HG03066 (cell line): ENCODE measurements around the gene RALGAPA1.
"Not testable (repeated sequence)": the region's sequence is repeated elsewhere in the genome, so short reads cannot be mapped to it uniquely, and the experiment has no call there.

Experiments used
- ATAC-seq: cut with Tn5 transposase; IDR thresholded peaks from one replicate; pipeline ENCODE4 v1.9.1; 2021; ENCODE audit warnings: low read depth; ENCODE audit not compliant: unreplicated experiment

The RALGAPA1 gene

GRCh38 chr14:35808638-35809563 is at the start of gene RALGAPA1:
RALGAPA1 (minus strand) TSS chr14:35809295; CDS start chr14:35808835, 460 bp downstream.
- ATAC-seq, result peak; percentile 97

- ATAC-seq, result no peak
These were observed 49.6 kb upstream of the RALGAPA1 start for GRCh38 chr14:35858521-35859209.

GRCh38 chr14:35855876-35856481 is 46.9 kb upstream of the RALGAPA1 start:
- ATAC-seq, result peak; percentile 97

GRCh38 chr14:35854696-35855270 is 45.7 kb upstream of the RALGAPA1 start:
- ATAC-seq, result no peak

GRCh38 chr14:35853225-35853624 is 44.1 kb upstream of the RALGAPA1 start:
- ATAC-seq, result no peak

- no peak for ATAC-seq
These were observed 42.7 kb upstream of the RALGAPA1 start for GRCh38 chr14:35851823-35852222.

- no peak for ATAC-seq
These were observed 40.0 kb upstream of the RALGAPA1 start for GRCh38 chr14:35849122-35849521.

GRCh38 chr14:35847636-35848035 is 38.5 kb upstream of the RALGAPA1 start:
- no peak for ATAC-seq

- no peak for ATAC-seq
These were observed 35.4 kb upstream of the RALGAPA1 start for GRCh38 chr14:35844494-35844893.

GRCh38 chr14:35842245-35842644 is 33.1 kb upstream of the RALGAPA1 start:
- not testable (repeated sequence) for ATAC-seq

GRCh38 chr14:35841704-35842103 is 32.6 kb upstream of the RALGAPA1 start:
- not testable (repeated sequence) for ATAC-seq

GRCh38 chr14:35835208-35835982 is 26.3 kb upstream of the RALGAPA1 start:
- ATAC-seq, result no peak

- no peak for ATAC-seq
These were observed 20.4 kb upstream of the RALGAPA1 start for GRCh38 chr14:35829449-35829848.

- no peak for ATAC-seq
These were observed 18.8 kb upstream of the RALGAPA1 start for GRCh38 chr14:35827678-35828472.

GRCh38 chr14:35826952-35827416 is 17.9 kb upstream of the RALGAPA1 start:
- no peak for ATAC-seq

GRCh38 chr14:35826218-35826951 is 17.3 kb upstream of the RALGAPA1 start, which contains the start of gene BRMS1L:
BRMS1L (plus strand) TSS chr14:35826338; CDS start chr14:35826517, 179 bp downstream.
- ATAC-seq, result peak; percentile 95

GRCh38 chr14:35825968-35826217 is 16.8 kb upstream of the RALGAPA1 start:
- ATAC-seq, result no peak

- not testable (repeated sequence) for ATAC-seq
These were observed 15.5 kb upstream of the RALGAPA1 start for GRCh38 chr14:35824446-35825165.
